Cardiac muscle cell (in vitro differentiated cells and primary cell): ENCODE measurements around the gene C11orf65. TPM values are rescaled to one million over a fixed set of nuclear protein-coding genes. Genes with fewer than 3 reads are reported as not detected.
"Not testable (repeated sequence)": the region's sequence is repeated elsewhere in the genome, so short reads cannot be mapped to it uniquely, and the experiment has no call there.

ENCODE experiments used
- DNase-seq, 2 donors: peaks; one replicate each; pipeline versions ENCODE4 v3.0.0 to v3.0.0-alpha.2; 2010 to 2017; ENCODE audit warnings: low read depth in 1 of 2, low spot score in 1 of 2
- H3K27ac ChIP-seq: fragments of 200-600 bp; sonication (generic); 2 replicates; pipeline ENCODE4 v1.5.1; 2016
- H3K27me3 ChIP-seq: fragments of 200-600 bp; sonication (generic); 2 replicates; pipeline ENCODE4 v1.6.0; 2016; ENCODE audit warnings: control low read depth
- H3K36me3 ChIP-seq: fragments of 200-600 bp; sonication (generic); 2 replicates; pipeline ENCODE4 v1.5.1; 2016; ENCODE audit warnings: control low read depth
- H3K4me1 ChIP-seq: fragments of 200-600 bp; sonication (generic); 2 replicates; pipeline ENCODE4 v1.8.1; 2017; ENCODE audit warnings: low read depth, mild to moderate bottlenecking, mixed run types
- H3K4me3 ChIP-seq: fragments of 200-600 bp; sonication (generic); 2 replicates; pipeline ENCODE4 v1.5.1; 2016; ENCODE audit warnings: mild to moderate bottlenecking
- H3K9me3 ChIP-seq: fragments of 200-600 bp; sonication (generic); 2 replicates; pipeline ENCODE4 v1.5.1; 2017; ENCODE audit warnings: low read depth, mild to moderate bottlenecking, control low read depth
- polyA plus RNA-seq: library from polyadenylated mRNA; unstranded; fragments of >200 nt; fragmentation: Nextera tagmentation; extraction: Ambion mirVana; gene quantifications from 2 replicates; pipeline ENCODE4 v1.2.1, GENCODE V29; 2016
- total RNA-seq: library from RNA; depleted of rRNA; stranded (reverse); fragments of >200 nt; gene quantifications from 2 replicates; pipeline ENCODE4 v1.2.3, GENCODE V29; 2016
- TF ChIP-seq, protein P1 (sequence below): IDR thresholded peaks from 2 replicates; pipeline ENCODE4 v1.5.1; 2012; ENCODE audit warnings: low read depth, mild to moderate bottlenecking, low read length

C11orf65 gene
- total and polyA plus RNA-seq, 2 experiments from 2014 or later: 1.4 to 1.6 TPM

DNA sequence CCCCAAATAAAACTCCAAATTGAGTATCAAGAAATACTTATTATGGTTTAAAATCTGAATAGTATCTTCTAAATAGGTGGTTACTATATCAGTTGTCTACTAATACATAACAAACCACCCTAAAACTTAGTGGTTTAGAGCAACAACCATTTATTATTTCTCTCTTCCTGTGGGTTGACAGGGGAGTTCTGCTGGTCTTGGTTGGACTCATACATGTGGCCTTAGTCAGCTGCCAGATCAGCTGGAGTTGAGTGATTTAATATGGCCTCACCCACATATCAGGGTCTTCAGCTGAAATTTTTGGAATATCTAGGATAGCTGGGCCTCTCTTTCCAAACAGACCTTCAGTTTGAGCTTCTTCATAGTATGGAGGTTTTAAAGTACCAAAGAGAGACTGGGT, 34.5 kb downstream of the C11orf65 start:
- H3K36me3 ChIP-seq: no peaks in the 10 kb centered on the region
- H3K4me1 ChIP-seq: no peaks in the 10 kb centered on the region
- H3K4me3 ChIP-seq: no peak overlapping the region
- TF ChIP-seq, protein P1, sequence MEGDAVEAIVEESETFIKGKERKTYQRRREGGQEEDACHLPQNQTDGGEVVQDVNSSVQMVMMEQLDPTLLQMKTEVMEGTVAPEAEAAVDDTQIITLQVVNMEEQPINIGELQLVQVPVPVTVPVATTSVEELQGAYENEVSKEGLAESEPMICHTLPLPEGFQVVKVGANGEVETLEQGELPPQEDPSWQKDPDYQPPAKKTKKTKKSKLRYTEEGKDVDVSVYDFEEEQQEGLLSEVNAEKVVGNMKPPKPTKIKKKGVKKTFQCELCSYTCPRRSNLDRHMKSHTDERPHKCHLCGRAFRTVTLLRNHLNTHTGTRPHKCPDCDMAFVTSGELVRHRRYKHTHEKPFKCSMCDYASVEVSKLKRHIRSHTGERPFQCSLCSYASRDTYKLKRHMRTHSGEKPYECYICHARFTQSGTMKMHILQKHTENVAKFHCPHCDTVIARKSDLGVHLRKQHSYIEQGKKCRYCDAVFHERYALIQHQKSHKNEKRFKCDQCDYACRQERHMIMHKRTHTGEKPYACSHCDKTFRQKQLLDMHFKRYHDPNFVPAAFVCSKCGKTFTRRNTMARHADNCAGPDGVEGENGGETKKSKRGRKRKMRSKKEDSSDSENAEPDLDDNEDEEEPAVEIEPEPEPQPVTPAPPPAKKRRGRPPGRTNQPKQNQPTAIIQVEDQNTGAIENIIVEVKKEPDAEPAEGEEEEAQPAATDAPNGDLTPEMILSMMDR: no peak
- no peak overlapping the region for H3K27ac ChIP-seq
- no peaks in the 10 kb centered on the region for H3K27me3 ChIP-seq
- H3K9me3 ChIP-seq: no peaks in the 10 kb centered on the region
- DNase-seq: peak in 1 of 2 donors; percentile 3

DNA sequence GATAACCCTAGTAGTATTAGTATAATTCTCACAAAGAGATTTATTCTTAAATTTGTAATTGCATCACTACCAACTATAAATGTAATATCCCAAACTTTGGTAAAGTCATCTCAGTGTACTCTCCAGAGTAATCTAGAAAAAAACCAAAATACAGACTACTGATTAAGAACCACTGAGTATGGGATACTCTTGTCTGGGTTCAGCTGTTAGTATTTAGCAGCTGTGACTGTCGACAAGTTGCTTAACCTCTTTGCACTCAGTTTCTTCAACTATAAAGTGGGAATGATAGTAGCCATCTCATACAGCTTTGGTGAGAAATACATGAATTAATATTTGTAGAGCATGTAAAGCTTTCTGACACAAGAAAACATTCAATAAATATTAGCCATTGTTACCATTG, 35.3 kb downstream of the C11orf65 start:
- no peaks in the 10 kb centered on the region for H3K4me1 ChIP-seq
- H3K4me3 ChIP-seq: no peak overlapping the region
- TF ChIP-seq, protein P1: no peak
- no peaks in the 10 kb centered on the region for H3K27me3 ChIP-seq
- no peak for DNase-seq
- H3K36me3 ChIP-seq: no peaks in the 10 kb centered on the region
- H3K9me3 ChIP-seq: no peaks in the 10 kb centered on the region
- H3K27ac ChIP-seq: no peak overlapping the region

DNA sequence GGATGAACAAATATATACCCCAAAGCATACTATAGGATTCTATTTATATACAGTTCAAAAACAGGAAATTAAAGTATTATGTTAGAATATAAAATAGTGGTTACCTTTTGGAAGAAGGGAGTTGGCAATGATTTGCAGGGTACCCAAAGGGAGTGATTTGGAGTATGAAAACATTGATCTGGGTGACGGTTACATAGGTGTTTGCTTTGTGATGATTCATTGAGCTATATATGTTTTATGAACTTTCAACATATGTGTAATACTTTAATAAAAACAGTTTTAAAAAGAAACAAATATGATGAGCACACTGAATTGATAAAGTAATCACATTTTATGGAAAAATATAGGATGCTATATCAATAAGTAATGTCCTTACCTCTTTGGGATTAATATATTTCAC, 36.0 kb downstream of the C11orf65 start:
- no peaks in the 10 kb centered on the region for H3K4me1 ChIP-seq
- TF ChIP-seq, protein P1: no peak
- no peak for DNase-seq
- H3K36me3 ChIP-seq: no peaks in the 10 kb centered on the region
- H3K27me3 ChIP-seq: no peaks in the 10 kb centered on the region
- H3K9me3 ChIP-seq: no peaks in the 10 kb centered on the region
- no peak overlapping the region for H3K4me3 ChIP-seq
- no peak overlapping the region for H3K27ac ChIP-seq

DNA sequence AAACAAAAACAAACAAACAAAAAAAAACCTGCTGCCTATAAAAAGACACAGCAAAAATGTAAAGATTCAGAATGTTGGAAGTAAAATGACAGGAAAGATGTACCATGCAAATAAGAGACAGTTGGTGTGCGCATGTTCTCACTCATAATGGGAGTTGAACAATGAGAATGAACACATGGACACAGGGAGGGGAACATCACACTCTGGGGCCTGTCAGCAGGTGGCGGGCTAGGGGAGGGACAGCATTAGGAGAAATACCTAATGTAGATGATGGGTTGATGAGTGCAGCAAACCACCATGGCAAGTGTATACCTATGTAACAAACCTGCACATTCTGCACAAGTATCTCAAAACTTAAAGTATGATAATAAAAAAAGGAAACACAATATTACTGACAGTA, 49.8 kb downstream of the C11orf65 start:
- TF ChIP-seq, protein P1: peak; percentile 15
- DNase-seq: peak; percentile 2 to 44
- not testable (repeated sequence) for H3K27ac ChIP-seq, H3K4me1 ChIP-seq, H3K9me3 ChIP-seq, H3K27me3 ChIP-seq, H3K36me3 ChIP-seq, H3K4me3 ChIP-seq

DNA sequence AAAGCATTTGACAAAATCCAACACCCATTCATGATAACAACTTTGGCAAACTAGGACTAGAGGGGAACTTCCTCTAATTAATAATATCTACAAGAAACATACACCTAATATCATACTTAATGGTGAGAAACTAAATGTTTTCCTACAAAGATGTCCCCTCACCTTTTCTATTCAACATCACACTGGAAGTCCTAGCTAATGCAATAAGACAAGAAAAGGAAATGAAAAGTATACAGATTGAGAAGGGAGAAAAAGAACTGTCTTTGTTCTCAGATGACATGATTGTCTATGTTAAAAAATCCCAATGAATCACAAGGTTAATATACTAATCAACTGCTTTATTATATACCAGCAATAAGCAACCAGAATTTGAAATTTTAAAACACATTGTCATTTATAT, 52.4 kb downstream of the C11orf65 start:
- Histone ChIP-seq H3K9me3 (no peaks in the 10 kb centered on the region), H3K4me3 (no peak overlapping the region), H3K4me1 (no peaks in the 10 kb centered on the region), H3K27me3 (no peaks in the 10 kb centered on the region), H3K36me3 (no peaks in the 10 kb centered on the region), H3K27ac (no peak overlapping the region)
- no peak for DNase-seq
- TF ChIP-seq, protein P1: no peak

DNA sequence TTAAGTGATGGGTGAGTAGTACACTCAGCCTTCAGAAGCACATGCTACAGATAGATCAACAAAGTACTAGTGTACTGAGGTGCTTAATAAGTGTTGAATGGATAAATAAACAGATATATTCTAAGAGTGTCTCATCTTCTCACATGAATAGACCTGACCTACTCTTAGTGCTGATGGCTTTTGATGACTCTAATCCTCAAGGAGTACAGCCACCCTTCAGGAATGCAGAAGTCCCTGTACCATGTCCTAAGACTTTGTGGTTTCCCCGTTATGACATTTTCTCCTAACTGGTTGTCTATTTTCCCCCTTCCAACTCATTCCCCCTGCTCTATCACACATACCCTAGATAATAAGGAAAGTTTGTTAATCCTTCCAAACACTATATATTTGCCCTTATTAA, 61.6 kb downstream of the C11orf65 start:
- H3K9me3 ChIP-seq: no peaks in the 10 kb centered on the region
- H3K27ac ChIP-seq: no peak overlapping the region
- TF ChIP-seq, protein P1: no peak
- DNase-seq: no peak
- no peaks in the 10 kb centered on the region for H3K4me1 ChIP-seq
- no peaks in the 10 kb centered on the region for H3K36me3 ChIP-seq
- no peak overlapping the region for H3K4me3 ChIP-seq
- H3K27me3 ChIP-seq: no peaks in the 10 kb centered on the region
